Adipose tissue (tissue), 3 donors: ENCODE results near the gene SHISA4. TPM values are rescaled to one million over a fixed set of nuclear protein-coding genes. Genes with fewer than 3 reads are reported as not detected.

ENCODE experiments used
- H3K27ac ChIP-seq: one replicate; pipeline ENCODE4 v1.5.1; 2013; ENCODE audit warnings: low read depth, low read length
- WGBS, 3 donors: extraction: QIAGEN DNeasy Blood & Tissue Kit; methylation state at CpG; one replicate each; pipeline ENCODE4 v1.1.7; 2013; 5-methylcytosine and 5-hydroxymethylcytosine counted together
- polyA plus RNA-seq, 3 donors: library from polyadenylated mRNA; stranded (reverse); fragments of 200-250 nt; gene quantifications; one replicate each; pipeline ENCODE4 v1.2.3, GENCODE V29; 2013
- donor health status: healthy with polysubstance abuse.
- donor health status: Bipolar disorder and iron deficiency.
- donor health status: healthy.

The SHISA4 gene
- polyA plus RNA-seq, 3 donors, result 7.3 to 20.9 (median 11.0) TPM

DNA sequence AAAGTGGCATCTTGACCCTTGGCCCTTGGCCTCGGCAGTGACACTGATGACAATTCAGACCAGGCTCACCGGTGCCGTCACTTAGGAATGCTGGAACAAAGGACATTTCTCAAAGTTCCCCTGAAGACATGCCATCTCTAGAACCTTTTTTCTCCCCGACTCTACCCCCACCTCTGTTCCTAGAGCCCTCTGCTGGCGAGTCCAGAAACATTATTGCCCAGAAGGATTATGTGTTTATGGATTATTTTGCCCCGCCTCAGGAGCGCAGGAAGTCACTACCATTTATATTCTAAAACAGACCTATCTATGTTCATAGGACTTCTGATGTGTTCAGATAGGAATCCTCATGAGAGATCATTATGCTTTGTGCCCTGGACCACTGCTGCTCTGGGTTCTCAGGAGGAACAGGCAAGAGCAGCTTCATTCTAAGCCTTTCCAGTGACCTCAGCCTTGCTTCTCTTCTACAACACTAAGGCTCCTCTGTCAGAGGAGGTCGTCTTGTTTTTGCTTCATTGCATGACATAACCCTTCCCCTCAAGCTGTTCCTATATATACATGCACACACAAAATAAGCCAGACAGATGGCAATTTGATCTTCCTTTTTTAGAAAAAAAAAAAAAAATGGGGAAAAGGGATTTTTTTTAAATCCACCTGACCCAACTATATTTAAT lies 12.4 kb upstream of the SHISA4 start:
- H3K27ac ChIP-seq, result no peak overlapping the region
- WGBS, 3 donors, result 68 to 75% (median 71%) methylated on average over 8 of the region's 8 CpGs

- no peak overlapping the region for H3K27ac ChIP-seq
- WGBS, 3 donors, result 37 to 59% (median 49%) methylated on average over 6 of the region's 6 CpGs
Measured at GRCh38 chr1:201877877-201878401, 10.8 kb upstream of the SHISA4 start.

GRCh38 chr1:201880928-201881571 lies 7.6 kb upstream of the SHISA4 start:
- 62 to 73% (median 70%) methylated on average over 6 of the region's 6 CpGs for WGBS, 3 donors
- H3K27ac ChIP-seq, result no peak overlapping the region

DNA sequence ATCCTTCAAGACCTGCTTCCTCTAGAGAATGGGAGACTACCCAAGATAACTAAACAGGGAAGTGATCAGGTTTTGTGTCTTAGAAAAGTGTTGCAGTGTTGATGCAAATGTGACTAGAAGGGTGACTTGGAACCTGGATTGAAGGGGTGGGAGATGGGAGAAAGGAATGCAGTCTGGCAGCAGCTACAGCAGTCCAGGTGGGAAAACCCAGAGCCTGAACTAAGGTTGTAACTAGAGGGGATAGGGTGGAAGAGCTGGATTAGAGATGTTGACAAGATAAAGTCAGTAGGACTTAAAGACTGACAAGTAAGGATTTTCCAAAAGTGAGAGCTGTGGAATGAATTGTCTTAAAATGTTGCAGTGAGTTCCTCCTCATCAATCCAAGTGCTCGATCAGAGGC lies 7.1 kb upstream of the SHISA4 start:
- WGBS, 3 donors, result 75 to 87% (median 85%) methylated on average over 1 of the region's 1 CpG
- H3K27ac ChIP-seq, result no peak overlapping the region

DNA sequence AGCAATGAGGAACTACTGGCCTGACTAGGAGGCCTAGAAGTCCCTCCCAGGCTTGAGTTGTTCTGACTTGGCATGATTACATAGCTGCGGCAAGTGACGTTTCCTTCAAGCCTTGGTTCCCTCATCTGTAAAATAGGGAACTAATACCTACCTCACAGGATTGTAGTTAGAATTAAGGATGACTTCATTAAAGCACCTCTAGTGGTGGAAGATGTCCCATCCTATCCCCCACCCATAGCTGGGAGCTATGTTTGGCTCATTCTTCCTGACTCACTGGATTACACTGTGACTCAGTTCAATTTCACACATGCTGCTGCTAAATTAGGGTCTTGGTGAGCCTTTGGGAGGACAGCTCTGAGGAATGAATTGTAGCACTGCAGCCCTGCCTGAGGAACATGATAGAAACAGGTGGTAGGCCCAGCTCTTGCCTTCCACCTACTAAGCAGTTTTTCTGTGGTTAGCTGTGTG lies 6.0 kb upstream of the SHISA4 start:
- 41 to 82% (median 64%) methylated on average over 2 of the region's 2 CpGs for WGBS, 3 donors
- H3K27ac ChIP-seq, result no peak overlapping the region

- 81 to 89% (median 88%) methylated on average over 3 of the region's 3 CpGs for WGBS, 3 donors
- no peak overlapping the region for H3K27ac ChIP-seq
Measured at GRCh38 chr1:201883266-201883665, 5.4 kb upstream of the SHISA4 start.

GRCh38 chr1:201883786-201884185 lies 4.9 kb upstream of the SHISA4 start:
- 15 to 16% (median 16%) methylated on average over 7 of the region's 7 CpGs for WGBS, 3 donors
- no peak overlapping the region for H3K27ac ChIP-seq

GRCh38 chr1:201884425-201884824 lies 4.3 kb upstream of the SHISA4 start:
- WGBS, 3 donors, result 46 to 67% (median 62%) methylated on average over 1 of the region's 1 CpG
- no peak overlapping the region for H3K27ac ChIP-seq

DNA sequence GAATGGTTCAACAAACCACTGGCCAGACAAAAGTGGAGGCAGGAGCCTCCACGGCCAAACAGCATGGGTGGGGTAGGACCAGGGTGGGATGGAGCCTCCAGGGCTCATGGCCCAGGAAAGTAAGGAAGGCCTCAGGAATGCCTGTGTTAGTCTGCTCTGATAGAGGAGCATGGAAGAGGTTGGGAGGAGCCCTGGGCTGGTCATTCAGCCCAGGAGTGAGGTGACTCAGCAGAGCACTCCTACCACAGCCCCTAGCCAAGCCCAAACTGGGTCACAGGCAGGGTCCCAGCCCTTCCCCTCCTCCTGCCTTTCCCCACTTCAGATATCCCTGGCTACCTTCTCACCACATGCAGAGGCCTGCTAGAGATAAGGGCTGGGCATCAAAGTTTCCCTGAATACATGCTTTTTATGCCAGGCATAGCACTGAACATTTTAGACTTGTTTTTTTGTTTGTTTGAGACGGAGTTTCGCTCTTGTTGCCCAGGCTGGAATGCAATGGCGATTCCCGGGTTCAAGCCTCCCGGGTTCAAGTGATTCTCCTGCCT lies 3.1 kb upstream of the SHISA4 start:
- WGBS, 3 donors, result 84 to 90% (median 89%) methylated on average over 6 of the region's 6 CpGs
- no peak overlapping the region for H3K27ac ChIP-seq

DNA sequence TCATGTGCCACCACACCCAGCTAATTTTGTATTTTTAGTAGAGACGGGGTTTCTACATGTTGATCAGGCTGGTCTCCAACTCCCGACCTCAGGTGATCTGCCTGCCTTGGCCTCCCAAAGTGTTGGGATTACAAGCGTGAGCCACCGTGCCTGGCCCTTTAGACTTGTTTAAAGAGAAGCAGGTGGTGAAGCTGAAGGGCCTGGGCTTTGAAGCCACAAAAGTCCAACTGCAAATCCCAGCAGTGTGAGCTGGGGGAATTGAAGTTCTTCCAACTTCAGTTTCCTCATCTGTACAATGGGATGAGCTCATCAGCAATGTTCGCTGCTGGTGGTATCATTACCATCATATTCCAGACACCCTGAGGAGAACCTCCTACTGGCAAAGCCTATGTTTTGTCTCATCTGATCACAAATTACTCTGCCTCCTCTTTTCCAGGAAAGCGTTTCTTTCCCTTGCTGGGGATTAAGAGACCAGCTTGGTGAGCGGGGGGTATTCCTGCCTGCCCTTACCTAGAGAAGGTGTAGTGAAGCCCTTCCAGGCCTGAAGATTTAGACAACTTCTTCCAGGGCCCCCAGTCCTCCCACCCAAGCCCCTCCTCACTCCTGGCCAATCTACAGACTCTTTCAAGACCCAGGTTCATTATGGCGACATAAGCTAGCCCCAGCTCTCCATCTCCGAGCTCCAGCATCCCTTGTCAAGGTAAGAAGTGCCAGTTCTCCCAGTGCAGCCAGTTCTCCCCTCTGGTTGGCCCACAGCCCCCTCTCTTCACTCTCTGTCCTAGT lies 2.4 kb upstream of the SHISA4 start:
- 85 to 91% (median 89%) methylated on average over 9 of the region's 9 CpGs for WGBS, 3 donors
- no peak overlapping the region for H3K27ac ChIP-seq

DNA sequence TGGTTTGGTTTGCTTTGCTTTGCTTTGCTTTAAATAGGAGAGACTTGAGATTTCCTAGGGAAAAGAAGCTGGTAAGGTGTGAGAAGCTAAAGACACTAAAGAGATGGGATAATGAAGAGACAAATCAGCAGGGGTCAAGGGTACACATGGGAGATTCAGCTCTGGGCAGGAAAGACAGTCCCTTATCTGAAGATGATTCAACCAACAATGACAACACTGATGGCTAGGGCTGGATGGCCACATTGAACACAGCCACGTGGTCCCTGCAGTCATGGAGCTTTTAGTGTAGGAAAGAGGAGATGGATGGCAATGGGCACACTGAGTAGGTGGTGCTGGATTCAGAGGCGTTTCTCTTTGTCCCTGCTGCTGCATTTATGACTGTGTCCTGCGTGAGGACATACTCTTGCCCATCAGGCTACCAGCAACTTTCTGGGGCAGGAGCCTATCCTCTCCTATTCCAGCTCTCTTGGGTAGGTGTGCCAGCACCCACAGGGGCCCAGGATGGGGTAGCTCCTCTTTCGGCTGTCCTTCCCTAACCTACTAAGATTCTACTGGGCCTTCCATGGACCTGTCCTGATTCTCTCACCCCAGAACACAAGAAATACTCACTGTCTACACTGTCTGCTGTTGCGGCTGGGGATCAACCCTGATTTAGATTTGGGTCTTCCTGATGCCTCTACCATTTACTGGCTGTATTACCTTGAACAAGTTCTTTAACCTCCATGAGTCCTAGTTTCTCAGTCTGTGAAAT lies 1.4 kb upstream of the SHISA4 start:
- 75 to 89% (median 77%) methylated on average over 5 of the region's 5 CpGs for WGBS, 3 donors
- H3K27ac ChIP-seq, result no peak overlapping the region

GRCh38 chr1:201889090-201889968 lies 631 bp downstream of the SHISA4 start:
- WGBS, 3 donors, result 25 to 26% (median 26%) methylated on average over 29 to 33 of the region's 33 CpGs
- H3K27ac ChIP-seq, result no peak overlapping the region

DNA sequence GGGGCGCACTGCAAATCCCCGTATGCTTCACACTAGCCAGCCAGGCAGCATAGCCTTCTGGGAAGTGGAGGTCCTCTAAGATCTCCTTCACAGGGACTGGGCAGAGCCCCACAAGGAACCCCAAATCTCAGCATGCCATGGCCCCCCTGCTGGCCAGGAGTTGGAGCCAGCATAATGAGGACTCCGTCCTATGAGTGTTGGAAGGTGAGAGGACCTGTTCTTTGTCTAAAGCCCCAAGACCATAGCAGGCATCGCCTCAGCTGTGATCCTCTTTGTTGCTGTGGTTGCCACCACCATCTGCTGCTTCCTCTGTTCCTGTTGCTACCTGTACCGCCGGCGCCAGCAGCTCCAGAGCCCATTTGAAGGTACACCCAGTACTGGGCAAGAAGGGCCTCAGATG lies 1.5 kb downstream of the SHISA4 start:
- no peak overlapping the region for H3K27ac ChIP-seq
- 91 to 94% (median 93%) methylated on average over 7 of the region's 7 CpGs for WGBS, 3 donors

- WGBS, 3 donors, result 75 to 93% (median 84%) methylated on average over 3 of the region's 3 CpGs
- no peak overlapping the region for H3K27ac ChIP-seq
Measured at GRCh38 chr1:201890806-201891450, 2.2 kb downstream of the SHISA4 start.

DNA sequence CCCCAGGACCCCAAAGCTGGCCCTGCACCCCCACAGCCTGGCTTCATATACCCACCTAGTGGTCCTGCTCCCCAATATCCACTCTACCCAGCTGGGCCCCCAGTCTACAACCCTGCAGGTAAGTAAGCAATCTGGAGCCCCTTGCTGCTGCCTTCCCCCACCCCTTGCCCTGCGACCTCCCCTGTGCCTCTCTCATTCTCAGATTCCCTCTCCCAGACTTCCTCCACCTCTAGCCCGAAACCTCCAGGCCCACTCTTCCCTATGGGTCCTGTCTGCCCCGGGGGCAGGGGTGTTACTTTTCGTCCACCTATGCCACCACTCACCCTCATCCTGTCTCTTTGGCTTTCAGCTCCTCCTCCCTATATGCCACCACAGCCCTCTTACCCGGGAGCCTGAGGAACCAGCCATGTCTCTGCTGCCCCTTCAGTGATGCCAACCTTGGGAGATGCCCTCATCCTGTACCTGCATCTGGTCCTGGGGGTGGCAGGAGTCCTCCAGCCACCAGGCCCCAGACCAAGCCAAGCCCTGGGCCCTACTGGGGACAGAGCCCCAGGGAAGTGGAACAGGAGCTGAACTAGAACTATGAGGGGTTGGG lies 2.9 kb downstream of the SHISA4 start:
- H3K27ac ChIP-seq, result no peak overlapping the region
- 84 to 90% (median 85%) methylated on average over 5 of the region's 5 CpGs for WGBS, 3 donors

GRCh38 chr1:201892211-201892610 lies 3.5 kb downstream of the SHISA4 start:
- WGBS, 3 donors, result 88 to 95% (median 92%) methylated on average over 6 of the region's 6 CpGs
- no peak overlapping the region for H3K27ac ChIP-seq
